GM18519 (cell line): ENCODE data around the gene SNX10.

Experiments
- ATAC-seq: cut with Tn5 transposase; IDR thresholded peaks from one replicate; pipeline ENCODE4 v1.9.1; 2021; ENCODE audit warnings: mild to moderate bottlenecking, moderate library complexity; ENCODE audit not compliant: unreplicated experiment, low FRiP score

Gene SNX10

DNA sequence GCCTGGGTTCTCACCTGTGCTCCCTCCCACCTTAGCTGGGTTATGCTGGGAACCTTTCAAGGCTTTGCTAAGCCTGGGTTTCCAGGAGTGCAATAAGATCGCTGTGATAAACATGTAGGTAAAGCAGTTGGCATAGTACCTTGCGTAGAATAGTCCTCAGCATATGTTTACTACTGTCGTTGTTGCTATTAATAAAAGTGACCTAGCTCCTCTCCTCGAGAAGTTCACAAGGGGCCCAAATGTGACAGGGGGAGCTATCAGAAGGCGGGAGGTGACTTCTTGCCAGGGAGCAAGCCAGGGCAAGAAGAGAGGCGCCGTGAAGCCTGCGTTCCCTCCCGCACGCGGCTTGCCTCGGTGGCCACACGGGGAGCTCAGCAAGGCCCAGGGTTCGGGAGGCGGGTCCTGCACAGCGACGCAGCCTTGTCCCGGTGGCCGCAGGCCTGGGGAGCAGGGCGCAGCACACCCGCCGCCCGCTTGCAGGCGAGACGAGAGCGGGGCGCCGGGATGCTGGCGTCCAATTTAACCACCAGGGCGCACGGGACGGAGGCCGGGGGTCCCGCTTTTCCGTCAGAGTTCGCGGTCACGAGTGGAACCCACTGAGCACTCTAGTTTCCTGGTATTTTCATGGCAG, 106.2 kb downstream of the SNX10 start:
- peak; percentile 13 for ATAC-seq

DNA sequence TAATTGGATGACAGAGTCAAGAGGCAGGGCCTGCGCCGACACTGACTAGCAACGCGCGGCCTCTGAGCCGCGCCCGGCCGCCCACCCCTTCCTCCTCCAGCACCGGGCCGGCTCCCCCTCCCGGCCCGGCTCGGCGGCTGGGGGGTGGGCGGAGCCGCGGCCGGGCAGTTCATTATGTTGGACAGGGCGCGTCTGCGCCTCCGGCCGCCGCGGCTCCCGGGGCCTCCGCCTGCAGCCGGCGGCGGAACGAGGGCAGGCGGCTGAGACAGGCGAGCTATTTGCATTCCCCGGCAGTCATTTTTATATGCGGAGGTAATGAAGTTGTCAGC, 106.7 kb downstream of the SNX10 start:
- peak; percentile 33 for ATAC-seq

DNA sequence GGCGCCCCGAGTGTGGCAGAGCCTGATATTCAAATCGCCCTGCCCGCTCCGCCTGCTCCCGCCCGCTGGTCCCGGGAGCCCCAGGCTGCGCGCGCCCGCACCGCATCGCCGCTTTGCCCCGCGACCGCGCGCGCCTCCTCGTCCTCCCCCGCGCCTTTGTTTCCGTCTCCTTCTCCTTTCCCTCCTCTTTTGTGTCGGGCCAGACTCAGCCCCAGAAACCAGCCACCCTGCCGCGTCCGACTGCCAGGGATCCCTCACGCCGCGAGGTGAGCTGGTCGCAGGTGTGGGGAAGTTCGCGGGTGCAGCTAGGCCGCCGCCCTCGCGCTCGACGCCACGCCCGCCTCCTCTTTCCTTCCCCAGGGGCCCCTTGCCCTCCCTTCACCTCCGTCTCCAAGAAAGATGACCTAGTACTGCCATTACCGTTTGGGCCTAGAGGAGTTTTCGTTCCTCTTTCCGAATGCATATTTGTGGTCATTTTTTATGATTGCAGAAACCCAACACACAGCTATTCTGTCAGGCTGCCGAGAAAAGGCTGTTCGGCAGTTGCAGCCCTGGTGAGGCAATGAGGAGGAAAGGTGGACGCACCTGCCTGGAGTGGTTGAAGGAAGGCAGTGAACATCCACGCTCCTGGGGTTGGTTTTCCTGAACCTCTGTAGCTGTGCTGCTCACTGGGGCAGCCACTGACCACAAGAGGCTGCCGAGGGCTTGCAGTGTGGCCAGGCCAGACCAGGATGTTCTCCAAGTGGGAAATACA, 107.3 kb downstream of the SNX10 start:
- ATAC-seq, result peak; percentile 70

DNA sequence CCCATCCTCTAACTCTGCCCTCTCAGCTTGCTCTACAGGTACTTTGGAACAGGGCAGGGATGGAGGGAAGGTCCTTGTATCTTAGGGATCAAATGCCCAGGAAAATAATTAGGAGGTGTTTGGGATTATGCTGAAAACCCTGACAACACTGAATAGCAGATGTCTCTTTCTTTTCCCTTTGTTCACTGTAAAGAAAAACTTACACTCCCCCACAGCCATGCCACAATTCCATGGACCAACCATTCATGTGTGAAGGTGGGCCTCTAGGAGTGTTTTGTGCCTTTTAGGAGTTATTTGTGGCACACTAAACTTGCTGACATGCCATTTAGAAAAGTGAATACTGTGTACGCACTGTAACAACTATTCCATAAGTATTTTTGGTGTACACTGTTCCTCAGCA, 108.1 kb downstream of the SNX10 start:
- ATAC-seq, result no peak

DNA sequence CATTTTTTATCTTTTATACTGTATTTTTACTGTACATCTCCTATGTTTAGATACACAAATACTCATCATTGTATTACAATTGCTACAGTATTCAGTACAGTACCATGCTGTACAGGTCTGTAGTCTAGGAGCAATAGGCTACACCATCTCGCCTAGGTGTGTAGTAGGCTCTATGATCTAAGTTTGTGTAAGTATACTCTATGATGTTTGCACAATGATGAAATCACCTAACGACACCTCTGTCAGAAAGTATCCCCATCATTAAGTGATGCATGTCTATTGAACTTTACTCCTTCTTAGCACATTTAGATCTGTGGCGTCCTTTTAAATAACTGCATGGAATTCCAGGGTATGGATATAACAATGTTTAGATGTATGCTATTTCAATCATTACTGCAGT, 112.0 kb downstream of the SNX10 start:
- no peak for ATAC-seq

DNA sequence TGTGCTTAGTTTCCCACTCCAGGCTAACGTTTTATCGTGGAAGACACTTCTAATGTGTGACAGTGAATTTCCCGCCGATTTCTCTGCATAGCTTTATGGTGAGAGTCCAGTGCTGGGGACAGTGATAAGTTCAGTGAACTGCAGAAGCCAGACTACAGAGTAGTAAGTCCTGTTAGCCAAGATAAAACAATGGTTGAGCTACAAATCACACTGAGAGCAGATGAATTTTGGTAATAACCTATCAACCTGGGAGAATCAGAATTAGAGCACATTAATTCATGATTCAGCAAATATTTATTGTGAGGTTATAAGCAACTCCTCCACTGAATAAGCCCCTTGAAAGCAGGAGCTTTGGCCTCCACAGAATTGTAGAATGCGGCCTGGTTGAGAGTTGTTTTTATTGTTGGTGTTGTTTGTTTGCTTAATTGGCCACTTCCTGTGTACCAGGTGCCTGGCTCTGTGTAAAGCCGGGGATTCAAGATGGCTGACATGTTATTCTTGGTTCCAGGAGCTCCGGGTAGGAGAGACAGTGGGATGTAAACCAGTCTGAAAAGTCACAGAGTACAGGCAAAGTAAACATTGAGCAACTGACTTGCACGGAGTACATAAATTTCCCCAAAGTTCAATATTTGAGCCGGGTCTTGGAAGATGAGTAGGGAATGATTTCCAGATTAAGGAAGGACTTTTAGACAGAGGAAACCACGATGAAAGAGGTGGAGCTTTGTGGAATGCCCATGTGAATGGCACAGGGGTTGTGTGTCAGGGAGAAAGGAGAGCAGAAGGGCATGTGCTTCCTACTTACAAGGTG, 112.7 kb downstream of the SNX10 start:
- ATAC-seq, result no peak

DNA sequence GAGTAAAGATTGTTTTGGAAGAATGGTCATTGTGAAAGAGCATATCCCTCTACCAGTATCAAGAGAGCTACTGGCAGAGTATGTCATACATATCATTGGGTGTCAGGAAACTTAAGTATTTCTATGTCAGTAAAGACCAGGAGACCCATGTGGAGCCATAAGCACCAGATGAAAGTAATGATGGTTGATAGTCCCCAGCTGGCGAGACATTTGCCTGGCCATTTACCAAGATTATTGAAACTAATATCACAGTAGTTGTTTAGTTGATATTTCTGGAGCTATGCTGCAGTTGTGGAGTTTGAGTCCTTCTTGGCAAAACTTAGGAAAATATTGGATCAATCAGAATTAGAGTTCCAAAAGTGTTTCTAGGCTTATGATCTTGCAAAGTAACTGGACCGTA, 114.8 kb downstream of the SNX10 start:
- ATAC-seq, result no peak

DNA sequence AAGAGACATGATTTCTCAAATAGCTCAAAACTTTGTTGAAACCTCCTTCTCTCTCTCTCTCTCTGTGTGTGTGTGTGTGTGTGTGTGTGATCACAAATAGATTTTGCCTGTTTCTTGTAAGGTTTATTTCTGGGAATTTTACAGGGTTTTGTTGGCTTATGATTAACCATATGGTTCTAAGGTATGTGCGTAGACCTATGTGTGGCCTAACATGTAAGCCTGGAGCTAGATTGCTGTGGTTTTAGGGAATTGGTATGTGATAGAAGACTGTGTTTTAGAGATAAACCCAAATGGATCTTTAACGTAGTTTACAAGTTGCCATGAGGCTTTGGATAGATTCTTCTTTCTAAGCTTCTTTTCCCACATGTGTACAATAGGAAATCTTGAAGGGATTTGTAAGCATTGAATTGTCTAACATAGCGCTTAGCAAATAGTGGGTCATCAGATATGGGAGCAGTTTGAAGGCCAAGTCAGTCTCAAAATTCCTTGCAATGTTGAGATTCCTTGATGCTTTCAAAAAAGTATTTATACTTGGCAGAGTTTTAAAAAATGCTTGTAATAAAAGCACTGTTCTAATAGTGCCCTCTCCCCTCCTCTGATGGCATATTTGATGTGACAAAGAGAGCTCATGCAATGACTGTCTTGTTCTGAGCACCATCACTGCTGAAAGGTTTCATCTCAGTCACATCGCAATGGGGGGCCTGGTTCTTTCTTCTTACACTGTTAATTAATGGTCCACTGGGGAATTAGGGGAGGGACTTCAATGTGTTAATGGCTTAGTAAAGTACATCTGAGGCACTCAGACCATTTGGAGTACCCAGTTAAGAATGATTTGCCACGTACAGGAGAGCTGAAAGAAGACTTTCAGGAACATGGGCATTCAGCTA, 118.2 kb downstream of the SNX10 start:
- no peak for ATAC-seq

DNA sequence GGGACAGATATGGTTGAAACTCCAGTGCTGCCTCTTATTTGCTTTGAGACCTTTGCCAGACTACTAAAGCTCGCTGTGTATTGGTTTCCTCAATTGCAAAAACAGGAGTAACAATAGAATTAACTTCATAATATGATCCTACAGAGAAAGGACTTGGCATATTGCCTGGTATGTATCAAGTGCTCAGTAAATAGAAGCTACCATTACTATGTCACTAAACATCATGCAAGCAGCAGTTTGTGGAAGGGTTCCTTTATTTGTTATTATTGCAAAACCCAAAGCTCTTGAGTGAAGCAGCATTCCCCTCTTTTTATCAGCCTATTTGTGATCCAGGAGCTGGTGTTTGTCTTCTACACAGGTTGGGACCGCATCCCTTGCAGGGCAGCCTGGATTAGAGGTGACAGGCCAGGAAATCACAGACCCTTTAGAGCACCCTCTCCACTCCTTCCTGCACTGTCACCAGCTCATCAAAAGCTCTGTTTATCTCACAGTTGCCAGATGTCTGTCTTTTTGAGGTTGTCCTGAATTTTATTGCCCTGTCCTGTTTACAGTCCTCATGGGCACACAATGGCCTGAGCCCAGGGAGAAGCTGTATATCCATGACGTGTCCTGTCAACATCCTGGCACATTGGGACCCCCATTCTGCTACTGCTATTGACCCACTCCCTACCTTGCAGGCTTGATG, 121.5 kb downstream of the SNX10 start:
- no peak for ATAC-seq

DNA sequence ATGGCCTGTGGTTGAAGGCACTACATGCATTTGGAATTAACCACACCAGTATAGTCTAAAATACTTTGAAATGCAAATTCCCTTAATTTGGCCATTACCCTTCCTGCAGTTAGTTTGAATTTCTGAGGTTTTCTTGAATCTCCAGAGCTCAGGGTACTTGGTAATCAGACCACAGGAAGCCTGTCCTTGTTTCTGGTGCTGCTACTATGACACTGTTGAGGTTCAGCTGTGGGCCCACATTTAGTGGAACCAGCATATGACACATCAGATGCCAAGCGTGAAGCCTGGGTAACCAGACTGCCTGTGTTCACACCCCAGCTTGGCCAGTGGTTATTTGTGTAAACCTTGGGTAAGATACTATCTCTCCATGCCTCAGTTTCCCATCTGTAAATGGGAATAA, 124.3 kb downstream of the SNX10 start:
- no peak for ATAC-seq

DNA sequence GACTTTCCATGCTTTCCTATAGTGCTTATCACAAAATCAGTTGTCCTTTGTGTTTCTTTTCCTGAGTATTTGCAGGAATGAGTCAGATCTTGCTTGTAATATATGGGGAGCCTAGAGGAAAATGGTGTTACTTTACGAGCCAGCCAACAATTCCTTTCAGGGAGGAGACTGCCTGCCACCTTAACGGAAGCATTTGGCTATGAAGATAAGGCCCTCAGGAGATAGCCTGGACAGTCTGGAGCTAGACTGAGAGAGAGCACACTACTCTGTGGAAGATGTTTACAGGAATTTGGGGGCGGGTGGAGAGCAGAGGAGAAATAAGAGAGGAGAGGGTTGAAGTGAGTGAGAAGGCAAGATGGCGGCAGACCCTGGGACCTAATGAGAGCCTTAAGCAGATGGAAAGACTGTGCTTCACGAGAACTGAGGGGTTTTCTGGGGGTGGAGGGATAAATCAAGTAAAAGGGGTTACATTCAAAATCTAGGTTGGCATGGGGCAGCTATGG, 126.3 kb downstream of the SNX10 start:
- no peak for ATAC-seq

DNA sequence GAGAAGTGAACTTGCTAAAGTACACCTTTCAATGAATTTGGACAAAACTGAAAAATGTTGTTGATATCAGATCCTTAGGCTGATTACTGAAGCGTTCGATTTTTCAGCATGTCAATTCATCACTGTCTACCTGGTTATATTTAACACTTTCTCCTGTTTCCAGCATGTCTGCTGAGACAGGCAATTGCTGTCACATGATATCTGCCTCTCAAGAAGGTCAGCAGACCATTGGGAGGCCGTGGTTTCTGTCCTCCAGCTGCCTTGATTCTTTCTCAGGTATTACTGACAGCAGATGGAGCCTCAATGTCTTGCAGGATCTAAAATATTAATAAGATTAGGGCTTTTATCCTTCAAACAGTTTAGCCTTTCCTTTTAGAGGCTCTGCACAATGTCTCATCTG, 127.5 kb downstream of the SNX10 start:
- no peak for ATAC-seq

DNA sequence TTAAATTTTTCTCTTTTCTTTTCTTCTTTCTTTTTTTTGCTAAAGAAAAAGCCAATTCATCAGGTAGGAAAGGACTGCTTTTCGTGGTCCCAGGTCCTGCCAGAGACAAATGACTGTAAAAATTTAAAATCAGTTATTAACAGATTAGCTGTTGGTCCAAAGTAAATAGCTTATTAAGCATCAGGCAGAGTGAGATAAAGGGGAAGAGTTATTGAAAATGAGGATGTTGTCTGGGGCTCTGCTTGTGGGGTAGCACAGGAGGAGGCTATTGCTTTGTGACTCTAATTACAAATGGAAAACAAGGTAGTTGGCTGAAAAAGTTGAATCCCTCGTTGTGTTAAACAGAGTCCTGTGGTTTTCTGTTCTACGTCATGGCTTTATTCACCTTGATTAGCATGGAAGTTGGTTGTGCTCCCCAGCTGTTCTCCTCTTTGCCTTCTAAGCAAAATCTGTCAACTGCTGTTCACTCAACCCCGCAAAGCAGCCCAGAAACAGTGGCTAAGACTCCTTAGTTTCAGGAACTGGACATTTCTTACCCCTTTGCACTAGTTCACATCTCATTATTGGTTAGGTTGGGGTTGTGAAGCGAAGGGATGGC, 128.9 kb downstream of the SNX10 start:
- ATAC-seq, result no peak

DNA sequence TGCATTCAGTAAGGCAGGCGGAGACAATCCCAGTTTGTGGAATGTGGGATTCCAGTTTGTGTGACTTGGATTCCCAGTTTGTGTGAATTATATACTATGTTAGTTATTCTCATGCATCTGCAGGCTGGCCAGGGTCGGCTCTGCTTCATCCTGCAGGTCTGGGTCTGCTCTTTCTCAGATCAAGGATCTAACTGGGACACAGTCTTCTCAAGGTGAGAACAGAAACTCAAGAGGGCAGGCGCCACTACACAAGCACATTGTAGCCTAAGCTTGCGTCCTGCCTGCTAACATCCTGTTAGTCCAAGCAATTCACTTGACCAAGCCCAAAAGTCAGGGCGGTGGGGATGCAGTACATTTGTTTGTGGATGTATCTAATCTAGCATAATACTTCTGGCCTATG, 131.1 kb downstream of the SNX10 start:
- no peak for ATAC-seq

DNA sequence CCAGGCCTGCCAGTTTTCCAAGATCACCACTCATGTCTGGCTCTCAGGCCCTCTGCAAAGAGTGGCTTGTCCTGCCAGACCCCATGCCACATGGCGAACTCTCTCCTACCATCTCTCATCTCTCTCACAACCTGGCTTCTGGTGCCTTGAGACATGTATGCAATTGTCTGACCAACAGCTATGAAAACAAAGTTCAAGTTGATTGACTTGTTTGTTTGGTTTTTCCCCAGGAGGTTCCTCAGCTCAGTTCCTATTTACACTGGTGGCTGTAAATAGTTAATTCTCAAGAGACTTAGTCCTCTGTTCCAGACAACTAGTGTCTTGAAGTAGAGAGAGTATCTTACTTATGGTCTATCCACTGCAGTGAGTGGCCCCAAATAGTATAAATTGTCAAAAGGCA, 131.8 kb downstream of the SNX10 start:
- ATAC-seq, result no peak
